Stimulated activated memory B cell treated with anti-CD40 and anti-IgM and Interleukin-4, amounts not matched to agents 10 μg/mL and 1 μg/mL and 100 μg/mL, for 72 hours (primary cell): Measurements from ENCODE around the gene DPH1.
A peak's percentile ranks its signal among the peaks of the same experiment; 100 is the strongest.
"Not testable (repeated sequence)": the region's sequence is repeated elsewhere in the genome, so short reads cannot be mapped to it uniquely, and the experiment has no call there.

ENCODE experiments used
- ATAC-seq: fragments of 150-1000 bp; cut with Tn5 transposase; 2 replicates; pipeline ENCODE4 v1.10.0; 2021
- H3K27ac Mint-ChIP-seq: one replicate; pipeline ENCODE4 v1.8.0; 2022; ENCODE audit warnings: mild to moderate bottlenecking, mixed read lengths
- H3K27me3 Mint-ChIP-seq: one replicate; pipeline ENCODE4 v1.8.0; 2022; ENCODE audit warnings: mixed read lengths
- H3K36me3 Mint-ChIP-seq: one replicate; pipeline ENCODE4 v1.8.0; 2022; ENCODE audit warnings: mixed read lengths
- H3K4me1 Mint-ChIP-seq: one replicate; pipeline ENCODE4 v1.8.0; 2022; ENCODE audit warnings: mixed read lengths
- H3K4me3 Mint-ChIP-seq: one replicate; pipeline ENCODE4 v1.8.0; 2022; ENCODE audit warnings: mild to moderate bottlenecking, moderate library complexity, mixed read lengths
- H3K9me3 Mint-ChIP-seq: one replicate; pipeline ENCODE4 v1.8.0; 2022; ENCODE audit warnings: mixed read lengths

The DPH1 gene

GRCh38 chr17:1997927-1998742 is 31.8 kb upstream of the DPH1 start:
- Mint-ChIP-seq H3K9me3 (no peaks in the 10 kb centered on the region), H3K27me3 (peaks cover 73% of the 10 kb centered on the region), H3K27ac (no peak overlapping the region), H3K4me1 (peaks cover 7% of the 10 kb centered on the region), H3K36me3 (no peaks in the 10 kb centered on the region), H3K4me3 (no peak overlapping the region)
- peak; percentile 37 for ATAC-seq

DNA sequence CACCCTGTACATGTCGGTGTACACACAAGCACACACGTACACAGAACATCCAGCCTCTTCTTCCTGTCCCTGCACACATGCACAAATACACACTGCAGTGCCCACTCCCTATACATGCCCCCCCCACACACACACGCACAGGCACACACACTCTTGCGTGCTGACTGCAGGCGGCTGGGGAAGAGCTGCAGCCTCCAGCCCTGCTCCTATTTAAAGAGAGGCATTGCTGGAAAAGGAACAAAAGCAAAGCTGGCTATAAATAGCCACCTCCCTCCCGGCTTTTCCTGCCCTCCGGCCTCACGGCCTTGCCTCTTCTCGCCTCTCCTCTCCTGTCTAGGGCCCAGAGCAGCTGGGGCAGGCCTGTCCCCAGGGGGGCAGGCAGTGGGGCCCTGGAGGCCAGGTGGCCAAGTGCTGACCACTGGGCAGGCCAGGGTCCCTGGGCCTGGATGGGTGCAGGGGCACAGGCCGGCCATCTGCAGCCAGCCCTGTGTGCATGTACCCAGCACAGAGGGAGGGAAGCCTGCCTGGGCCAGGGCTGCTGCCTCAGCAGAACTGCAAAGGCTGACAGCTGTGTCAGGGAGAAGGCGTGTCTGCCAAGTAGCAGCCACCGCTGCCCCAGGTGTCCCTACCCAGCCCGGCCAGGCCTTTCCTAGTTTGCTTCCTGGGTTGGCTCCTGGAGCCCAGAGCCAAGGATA is 30.2 kb upstream of the DPH1 start:
- H3K27ac Mint-ChIP-seq, result no peak overlapping the region
- H3K4me3 Mint-ChIP-seq, result no peak overlapping the region
- no peak for ATAC-seq
- H3K9me3 Mint-ChIP-seq, result no peaks in the 10 kb centered on the region
- peaks cover 7% of the 10 kb centered on the region for H3K4me1 Mint-ChIP-seq
- peaks cover 73% of the 10 kb centered on the region for H3K27me3 Mint-ChIP-seq
- no peaks in the 10 kb centered on the region for H3K36me3 Mint-ChIP-seq

GRCh38 chr17:2002767-2003329 is 27.1 kb upstream of the DPH1 start:
- Mint-ChIP-seq H3K27me3 (peaks cover 52% of the 10 kb centered on the region), H3K4me3 (no peak overlapping the region), H3K36me3 (no peaks in the 10 kb centered on the region), H3K9me3 (no peaks in the 10 kb centered on the region), H3K4me1 (peaks cover 7% of the 10 kb centered on the region), H3K27ac (no peak overlapping the region)
- no peak for ATAC-seq

DNA sequence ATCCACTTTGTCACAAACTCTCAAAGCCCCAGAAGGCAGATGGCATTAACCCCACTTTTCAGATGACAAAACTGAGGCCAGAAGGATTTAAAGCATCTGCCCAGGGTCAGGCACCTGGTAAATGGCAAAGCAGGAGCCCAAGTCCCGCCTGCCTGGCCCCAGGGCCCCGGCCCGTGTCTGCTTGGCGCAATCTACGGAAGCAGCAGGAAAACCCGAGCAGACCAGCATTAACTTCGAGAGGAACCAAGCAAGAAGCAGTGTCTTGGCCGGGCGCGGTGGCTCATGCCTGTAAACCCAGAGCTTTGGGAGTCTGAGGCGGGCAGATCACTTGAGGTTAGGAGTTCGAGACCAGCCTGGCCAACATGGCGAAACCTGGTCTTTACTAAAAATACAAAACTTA is 26.4 kb upstream of the DPH1 start:
- H3K9me3 Mint-ChIP-seq, result no peaks in the 10 kb centered on the region
- peaks cover 7% of the 10 kb centered on the region for H3K4me1 Mint-ChIP-seq
- peaks cover 51% of the 10 kb centered on the region for H3K27me3 Mint-ChIP-seq
- no peak for ATAC-seq
- no peak overlapping the region for H3K4me3 Mint-ChIP-seq
- H3K27ac Mint-ChIP-seq, result no peak overlapping the region
- no peaks in the 10 kb centered on the region for H3K36me3 Mint-ChIP-seq

- no peaks in the 10 kb centered on the region for H3K9me3 Mint-ChIP-seq
- H3K27me3 Mint-ChIP-seq, result peaks cover 41% of the 10 kb centered on the region
- no peak overlapping the region for H3K27ac Mint-ChIP-seq
- H3K36me3 Mint-ChIP-seq, result no peaks in the 10 kb centered on the region
- H3K4me3 Mint-ChIP-seq, result no peak overlapping the region
- H3K4me1 Mint-ChIP-seq, result peaks cover 6% of the 10 kb centered on the region
- no peak for ATAC-seq
These were observed 25.5 kb upstream of the DPH1 start for GRCh38 chr17:2004435-2004952.

GRCh38 chr17:2008332-2009126 is 21.4 kb upstream of the DPH1 start:
- no peaks in the 10 kb centered on the region for H3K4me1 Mint-ChIP-seq
- peaks cover 6% of the 10 kb centered on the region for H3K36me3 Mint-ChIP-seq
- H3K27ac Mint-ChIP-seq, result no peak overlapping the region
- peaks cover 37% of the 10 kb centered on the region for H3K27me3 Mint-ChIP-seq
- peaks cover 3% of the 10 kb centered on the region for H3K9me3 Mint-ChIP-seq
- H3K4me3 Mint-ChIP-seq, result no peak overlapping the region
- ATAC-seq, result no peak

DNA sequence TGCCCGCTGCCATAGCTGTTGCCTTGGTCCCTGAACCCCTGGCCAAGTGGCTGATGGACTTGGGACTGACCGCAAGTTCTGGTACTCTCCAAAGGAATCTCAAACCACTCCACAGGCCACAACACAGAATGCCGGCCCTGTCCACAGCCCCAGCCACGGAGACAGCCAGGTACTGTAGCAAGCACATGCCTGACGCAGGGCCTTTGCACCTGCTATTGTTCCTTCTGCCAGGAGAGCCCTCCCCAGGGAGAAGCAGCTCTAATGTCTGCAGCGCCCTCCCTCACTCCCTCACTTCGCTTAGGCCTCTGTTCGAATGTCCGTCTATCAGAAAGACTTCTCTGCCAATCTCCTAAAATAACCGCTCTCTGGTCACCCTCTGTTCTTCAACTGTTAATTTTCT is 20.2 kb upstream of the DPH1 start:
- H3K27ac Mint-ChIP-seq, result no peak overlapping the region
- H3K9me3 Mint-ChIP-seq, result peaks cover 3% of the 10 kb centered on the region
- ATAC-seq, result no peak
- H3K36me3 Mint-ChIP-seq, result peaks cover 6% of the 10 kb centered on the region
- no peak overlapping the region for H3K4me3 Mint-ChIP-seq
- H3K4me1 Mint-ChIP-seq, result no peaks in the 10 kb centered on the region
- H3K27me3 Mint-ChIP-seq, result peaks cover 45% of the 10 kb centered on the region

DNA sequence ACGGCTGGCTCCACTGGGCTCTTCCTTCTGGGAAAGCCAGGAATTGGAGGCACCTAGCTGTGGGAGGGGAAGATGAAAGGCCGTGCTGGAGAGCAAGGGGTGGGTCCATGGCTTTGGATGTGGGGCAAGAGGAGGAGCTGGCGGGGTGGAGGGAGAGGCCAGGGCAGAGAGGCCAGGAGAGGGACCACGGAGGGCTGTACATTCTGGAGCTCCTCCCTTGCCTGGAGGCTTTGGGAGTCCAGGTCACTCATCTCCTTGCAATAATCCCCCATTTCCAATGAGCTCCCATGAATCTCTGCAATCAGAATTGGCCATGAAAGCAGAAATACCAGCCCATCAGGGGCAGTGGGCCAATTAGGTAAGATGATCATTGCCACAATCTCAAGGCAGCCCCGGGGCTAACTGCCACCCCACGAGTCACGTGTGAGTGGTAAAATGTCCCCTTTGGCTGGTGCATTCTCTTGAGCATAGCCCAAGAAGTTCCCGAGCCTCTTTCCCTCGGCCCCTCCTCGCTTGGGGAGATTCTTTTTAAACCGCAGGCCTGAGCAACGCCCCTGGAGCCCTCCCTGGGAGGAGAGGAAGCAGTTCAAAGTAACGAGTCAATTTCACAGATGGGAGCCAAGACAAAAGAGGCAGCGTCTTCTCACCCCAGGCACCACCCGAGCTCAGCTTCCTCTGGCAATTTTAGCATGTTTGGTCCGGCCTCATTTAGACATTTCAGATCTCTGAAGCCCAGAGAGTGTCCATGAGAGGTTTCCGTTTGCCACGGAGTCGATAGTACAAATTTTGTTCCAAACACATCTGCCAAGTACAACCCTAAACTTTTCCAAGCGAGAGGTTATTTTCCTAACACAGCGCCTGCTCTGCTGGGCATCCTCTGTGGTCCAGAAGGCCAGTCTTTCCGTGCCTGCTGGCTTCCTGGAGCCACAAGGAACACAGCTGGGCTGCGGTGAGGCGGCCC is 18.3 kb upstream of the DPH1 start:
- no peaks in the 10 kb centered on the region for H3K4me1 Mint-ChIP-seq
- no peak overlapping the region for H3K27ac Mint-ChIP-seq
- no peak overlapping the region for H3K4me3 Mint-ChIP-seq
- peaks cover 57% of the 10 kb centered on the region for H3K27me3 Mint-ChIP-seq
- ATAC-seq, result no peak
- H3K9me3 Mint-ChIP-seq, result peaks cover 3% of the 10 kb centered on the region
- H3K36me3 Mint-ChIP-seq, result peaks cover 6% of the 10 kb centered on the region

DNA sequence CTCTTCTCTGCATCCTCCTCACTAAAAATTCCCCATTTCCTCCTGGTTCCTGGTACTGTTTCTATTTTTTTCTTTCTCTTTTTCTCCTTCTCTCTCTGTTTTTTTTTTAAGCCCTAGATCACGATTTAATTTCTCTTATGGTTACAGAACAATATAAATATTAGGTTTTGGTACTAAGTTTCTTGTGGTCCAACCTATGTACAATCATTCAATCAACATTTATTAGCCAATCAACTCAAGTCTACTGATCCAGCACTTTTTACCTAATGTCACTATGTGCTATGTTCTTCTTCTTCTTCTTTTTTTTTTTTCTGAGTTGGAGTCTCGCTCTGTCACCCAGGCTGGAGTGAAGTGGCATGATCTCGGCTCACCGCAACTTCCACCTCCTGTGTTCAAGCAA is 17.5 kb upstream of the DPH1 start:
- H3K9me3 Mint-ChIP-seq, result peaks cover 3% of the 10 kb centered on the region
- H3K27me3 Mint-ChIP-seq, result peaks cover 51% of the 10 kb centered on the region
- no peak overlapping the region for H3K27ac Mint-ChIP-seq
- peaks cover 6% of the 10 kb centered on the region for H3K36me3 Mint-ChIP-seq
- no peak for ATAC-seq
- H3K4me1 Mint-ChIP-seq, result no peaks in the 10 kb centered on the region
- H3K4me3 Mint-ChIP-seq, result no peak overlapping the region

- not testable (repeated sequence) for ATAC-seq, H3K4me1 Mint-ChIP-seq, H3K9me3 Mint-ChIP-seq, H3K27ac Mint-ChIP-seq, H3K36me3 Mint-ChIP-seq, H3K4me3 Mint-ChIP-seq
- H3K27me3 Mint-ChIP-seq, result peaks cover 58% of the 10 kb centered on the region
These were observed 16.5 kb upstream of the DPH1 start for GRCh38 chr17:2013220-2013993.

GRCh38 chr17:2013994-2014317 is 16.0 kb upstream of the DPH1 start:
- Mint-ChIP-seq H3K4me3 (no peak overlapping the region), H3K9me3 (peaks cover 3% of the 10 kb centered on the region), H3K27me3 (peaks cover 64% of the 10 kb centered on the region), H3K36me3 (peaks cover 6% of the 10 kb centered on the region), H3K27ac (no peak overlapping the region), H3K4me1 (peaks cover 11% of the 10 kb centered on the region)
- no peak for ATAC-seq

DNA sequence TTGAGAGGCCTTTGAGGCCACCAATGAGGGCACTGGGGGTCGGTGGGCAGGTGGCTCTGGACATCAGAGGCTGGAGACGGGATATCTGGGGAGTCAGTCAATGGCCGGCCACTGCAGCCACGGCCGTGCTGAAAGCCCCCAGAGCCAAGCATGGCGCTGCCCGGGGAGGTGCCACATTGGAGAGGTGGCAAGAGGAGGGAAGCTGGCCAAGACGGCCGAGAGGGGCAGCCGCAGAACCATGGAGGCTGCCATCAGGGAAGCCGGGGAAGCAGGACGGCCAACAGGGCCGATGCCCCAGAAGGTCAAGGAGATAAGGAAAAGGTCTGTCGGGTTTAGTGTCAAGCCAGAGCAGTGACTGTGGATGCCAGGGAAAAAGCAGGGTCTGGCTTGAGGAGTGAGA is 14.6 kb upstream of the DPH1 start:
- no peak for ATAC-seq
- H3K36me3 Mint-ChIP-seq, result peaks cover 6% of the 10 kb centered on the region
- no peak overlapping the region for H3K27ac Mint-ChIP-seq
- H3K9me3 Mint-ChIP-seq, result peaks cover 3% of the 10 kb centered on the region
- H3K4me3 Mint-ChIP-seq, result no peak overlapping the region
- H3K27me3 Mint-ChIP-seq, result peaks cover 72% of the 10 kb centered on the region
- peaks cover 11% of the 10 kb centered on the region for H3K4me1 Mint-ChIP-seq

- no peak overlapping the region for H3K4me3 Mint-ChIP-seq
These were observed 13.5 kb upstream of the DPH1 start for GRCh38 chr17:2016494-2016893.

More at GRCh38 chr17:2016494-2016893, 13.5 kb upstream of the DPH1 start:
- Mint-ChIP-seq H3K27ac (no peak overlapping the region), H3K36me3 (peaks cover 6% of the 10 kb centered on the region), H3K4me1 (peaks cover 17% of the 10 kb centered on the region), H3K27me3 (peaks cover 65% of the 10 kb centered on the region), H3K9me3 (peaks cover 3% of the 10 kb centered on the region)
- no peak for ATAC-seq
